Measurements from ENCODE around the gene HOXC11.

HOXC11 gene

DNA sequence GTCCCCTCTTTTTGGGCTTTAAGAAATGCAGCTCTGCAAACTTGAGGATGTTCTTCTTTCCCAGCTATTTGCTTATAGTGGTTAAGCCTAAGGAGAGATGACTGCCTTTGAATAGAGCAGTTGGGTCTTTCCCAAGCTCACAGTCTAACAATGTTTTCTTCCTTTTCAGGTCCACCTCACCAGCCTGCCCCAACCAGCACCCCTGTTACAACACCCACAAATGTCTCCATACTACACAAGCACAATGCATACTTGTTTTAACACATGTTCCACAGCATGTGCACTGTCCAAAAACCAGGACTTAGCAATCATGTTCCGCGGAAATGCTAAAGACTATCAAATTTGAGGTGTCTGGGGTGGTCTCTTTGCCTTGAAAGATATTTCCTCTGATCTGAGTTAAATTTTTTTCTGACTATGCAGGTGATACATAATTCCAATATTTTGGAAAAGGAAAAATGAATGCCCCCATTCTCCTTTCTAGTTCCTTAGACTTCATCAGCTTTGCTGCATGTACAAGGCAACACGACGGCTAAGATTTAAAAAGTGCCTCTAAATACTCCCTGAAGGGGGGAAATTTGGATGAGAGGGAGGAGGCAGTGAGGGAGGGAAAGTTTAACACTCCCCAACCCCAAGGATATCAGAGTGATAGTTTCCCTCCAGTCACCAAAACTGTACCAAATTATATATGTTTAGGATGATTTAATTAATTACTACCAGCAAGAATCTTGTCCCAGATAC is 40.9 kb upstream of the HOXC11 start:
- no peak overlapping the region for H3K4me3 ChIP-seq (ENCODE audit: low read depth, low read length)
- TF ChIP-seq, protein P1, sequence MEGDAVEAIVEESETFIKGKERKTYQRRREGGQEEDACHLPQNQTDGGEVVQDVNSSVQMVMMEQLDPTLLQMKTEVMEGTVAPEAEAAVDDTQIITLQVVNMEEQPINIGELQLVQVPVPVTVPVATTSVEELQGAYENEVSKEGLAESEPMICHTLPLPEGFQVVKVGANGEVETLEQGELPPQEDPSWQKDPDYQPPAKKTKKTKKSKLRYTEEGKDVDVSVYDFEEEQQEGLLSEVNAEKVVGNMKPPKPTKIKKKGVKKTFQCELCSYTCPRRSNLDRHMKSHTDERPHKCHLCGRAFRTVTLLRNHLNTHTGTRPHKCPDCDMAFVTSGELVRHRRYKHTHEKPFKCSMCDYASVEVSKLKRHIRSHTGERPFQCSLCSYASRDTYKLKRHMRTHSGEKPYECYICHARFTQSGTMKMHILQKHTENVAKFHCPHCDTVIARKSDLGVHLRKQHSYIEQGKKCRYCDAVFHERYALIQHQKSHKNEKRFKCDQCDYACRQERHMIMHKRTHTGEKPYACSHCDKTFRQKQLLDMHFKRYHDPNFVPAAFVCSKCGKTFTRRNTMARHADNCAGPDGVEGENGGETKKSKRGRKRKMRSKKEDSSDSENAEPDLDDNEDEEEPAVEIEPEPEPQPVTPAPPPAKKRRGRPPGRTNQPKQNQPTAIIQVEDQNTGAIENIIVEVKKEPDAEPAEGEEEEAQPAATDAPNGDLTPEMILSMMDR (IDR thresholded peaks at IDR 0.05; ENCODE audit: low read depth, low read length): no peak

DNA sequence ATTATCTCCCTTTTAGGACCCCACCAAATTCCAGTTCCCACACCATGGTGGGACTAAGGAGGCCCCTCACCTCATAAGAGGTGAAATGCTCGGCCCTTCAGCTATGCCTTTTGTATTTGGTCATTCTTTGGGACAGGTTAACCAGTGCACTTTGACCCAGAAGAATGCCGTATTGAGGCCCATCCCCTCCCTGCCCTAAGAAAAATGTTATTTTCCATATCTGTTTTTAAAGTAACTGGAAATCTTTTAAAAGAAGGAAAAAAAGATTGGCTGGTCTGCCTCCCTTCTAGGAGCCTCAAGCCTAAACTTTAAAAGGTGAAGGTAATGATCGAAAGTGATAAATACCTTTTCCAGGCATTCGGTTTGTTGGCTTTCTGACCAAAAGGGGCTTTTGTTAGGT is 40.0 kb upstream of the HOXC11 start:
- no peak overlapping the region for H3K4me3 ChIP-seq (ENCODE audit: low read depth, low read length)
- TF ChIP-seq, protein P1 (IDR thresholded peaks at IDR 0.05; ENCODE audit: low read depth, low read length): no peak

DNA sequence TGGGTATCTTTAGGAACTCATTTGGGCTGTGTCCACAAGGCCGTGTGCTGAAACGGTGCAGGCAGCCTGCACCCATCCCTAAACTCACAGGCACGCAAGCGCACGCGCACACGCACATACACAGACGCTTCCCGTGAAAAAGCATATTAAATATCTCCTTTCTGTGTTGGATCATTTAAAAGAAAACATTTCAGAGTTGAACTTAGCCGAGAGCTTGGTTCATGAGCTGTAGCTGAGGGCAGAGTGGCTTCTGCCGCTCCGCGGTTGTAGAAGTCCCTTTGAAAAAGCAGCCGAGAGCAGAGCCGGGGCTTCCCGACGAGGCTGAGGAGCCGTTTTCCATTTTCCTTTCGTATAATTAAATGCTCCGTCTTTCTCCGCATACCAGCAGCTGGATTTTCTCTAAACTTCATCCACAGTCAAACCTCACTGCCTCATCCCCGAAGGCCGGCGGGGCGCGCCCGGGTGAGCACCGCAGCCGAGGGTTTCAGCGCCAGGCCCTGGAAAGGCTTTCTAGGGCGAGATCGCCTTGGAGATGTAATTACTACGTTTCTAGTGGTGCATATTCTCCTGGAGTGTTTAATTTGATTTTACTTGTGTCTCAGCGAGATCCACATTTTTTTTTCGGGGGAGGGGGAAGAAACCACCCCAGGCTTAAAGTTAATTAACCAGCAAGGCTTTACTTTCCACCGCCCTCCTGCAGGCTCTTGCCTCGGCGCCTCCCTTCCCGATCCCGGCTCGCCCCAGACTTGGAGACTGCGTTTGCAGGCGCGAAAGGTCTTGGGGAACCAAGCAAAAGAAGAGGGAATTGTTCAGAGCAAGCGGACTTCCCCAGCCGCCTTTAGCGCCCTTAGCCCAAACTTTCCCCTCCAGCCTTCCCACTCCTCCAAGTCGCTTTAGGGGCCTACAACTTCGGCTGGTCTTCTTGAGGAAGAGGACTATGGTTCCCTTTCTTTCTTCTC is 37.3 kb upstream of the HOXC11 start:
- H3K4me3 ChIP-seq (ENCODE audit: low read depth, low read length): no peak overlapping the region
- TF ChIP-seq, protein P1 (IDR thresholded peaks at IDR 0.05; ENCODE audit: low read depth, low read length): no peak

DNA sequence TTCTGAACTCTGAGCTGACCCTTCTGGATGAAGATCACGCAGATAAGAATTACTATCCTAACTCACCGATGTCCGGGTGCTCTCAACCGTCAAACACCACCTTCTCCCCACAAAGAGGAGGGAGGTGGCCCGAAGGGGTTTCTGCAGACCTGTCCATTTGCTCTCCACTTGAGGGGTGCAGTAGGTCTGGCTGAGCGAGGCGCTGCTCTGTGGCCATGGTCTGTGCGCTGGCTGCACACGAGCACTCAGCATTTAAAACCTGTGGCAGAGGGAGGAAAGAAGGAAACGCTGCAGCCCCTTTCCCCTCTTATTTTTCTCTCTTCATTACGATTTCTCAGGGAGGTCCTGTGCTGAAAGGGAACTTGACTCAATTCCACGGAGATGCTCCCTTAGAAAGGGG is 35.8 kb upstream of the HOXC11 start:
- TF ChIP-seq, protein P1 (IDR thresholded peaks at IDR 0.05; ENCODE audit: low read depth, low read length): no peak

DNA sequence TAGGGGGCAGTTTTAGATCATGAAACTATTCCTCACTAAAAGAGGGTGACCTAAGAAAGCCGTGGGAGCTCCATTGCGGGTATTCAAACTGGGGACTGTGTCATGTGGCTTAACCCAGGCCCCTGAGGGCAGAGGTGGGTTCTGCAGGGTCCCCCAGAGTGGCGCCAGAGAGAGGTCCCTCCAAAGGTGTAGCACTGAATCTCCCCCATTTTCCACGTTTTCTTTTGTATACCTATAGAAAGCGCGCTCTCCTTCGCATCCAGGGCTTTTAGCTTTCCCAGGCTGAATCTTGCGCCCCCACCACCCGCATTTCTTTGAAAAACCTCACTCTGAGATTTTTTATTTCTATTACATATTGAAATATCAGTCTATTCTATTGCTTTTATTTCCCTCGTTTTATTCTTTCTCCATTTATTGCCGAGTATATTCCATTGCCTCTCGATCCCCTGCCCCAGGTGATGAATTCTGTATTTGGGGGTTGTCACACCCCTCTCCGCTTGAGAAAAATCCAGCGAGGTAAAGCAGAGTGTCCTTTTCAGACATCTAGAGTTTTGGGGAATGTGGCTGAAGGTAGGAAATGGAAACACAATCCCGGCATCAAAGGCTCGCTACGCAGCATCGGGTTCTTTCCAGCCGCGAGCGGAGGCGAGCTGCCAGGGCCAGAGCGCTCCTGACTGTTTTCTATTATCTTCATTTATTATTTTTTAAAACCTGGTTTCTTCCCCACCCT is 35.2 kb upstream of the HOXC11 start:
- TF ChIP-seq, protein P1 (IDR thresholded peaks at IDR 0.05; ENCODE audit: low read depth, low read length): no peak
- no peak overlapping the region for H3K4me3 ChIP-seq (ENCODE audit: low read depth, low read length)

More for the DNA sequence above, 35.8 kb upstream of the HOXC11 start:
- H3K4me3 ChIP-seq (ENCODE audit: low read depth, low read length): no peak overlapping the region

DNA sequence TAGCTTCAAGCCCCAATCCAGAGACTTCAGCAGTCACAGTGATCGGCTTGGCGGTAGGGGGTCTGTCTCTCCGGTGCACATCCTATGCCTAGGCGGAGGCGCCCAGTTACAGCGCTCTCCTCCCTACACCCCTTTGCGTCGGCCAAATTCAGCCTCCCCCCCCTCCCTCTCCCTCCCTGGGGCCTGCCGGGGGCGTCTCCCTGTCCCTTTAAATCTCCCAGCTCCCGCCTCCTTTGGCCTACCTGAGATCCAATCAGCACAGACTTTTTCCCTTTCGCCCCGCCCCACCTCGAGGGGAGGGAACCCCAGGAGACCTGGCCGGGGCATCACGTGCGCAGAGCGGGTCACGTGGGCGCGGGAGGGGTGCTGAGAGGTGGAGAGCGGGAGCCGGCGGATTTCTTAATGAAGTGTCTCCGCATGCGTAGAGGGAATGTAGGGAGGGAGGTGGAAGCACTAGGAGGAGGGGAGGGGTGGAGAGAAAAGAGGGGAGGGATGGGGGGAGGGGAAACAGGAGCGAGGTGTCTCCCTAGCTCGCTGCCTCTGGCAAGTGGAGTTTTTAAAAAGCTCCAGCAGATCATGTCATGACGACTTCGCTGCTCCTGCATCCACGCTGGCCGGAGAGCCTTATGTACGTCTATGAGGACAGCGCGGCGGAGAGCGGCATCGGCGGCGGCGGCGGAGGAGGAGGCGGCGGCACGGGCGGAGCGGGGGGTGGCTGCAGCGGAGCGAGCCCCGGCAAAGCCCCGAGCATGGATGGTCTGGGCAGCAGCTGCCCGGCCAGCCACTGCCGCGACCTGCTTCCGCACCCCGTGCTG is 34.4 kb upstream of the HOXC11 start, which contains the start of gene HOXC13:
Gene HOXC13 (plus strand): TSS at position 506 of the 815 bp plus-strand sequence. CDS start 76 bp downstream, at position 582.
- TF ChIP-seq, protein P1 (IDR thresholded peaks at IDR 0.05; ENCODE audit: low read depth, low read length): no peak
- no peak within 1 kb of the TSS for H3K4me3 ChIP-seq (ENCODE audit: low read depth, low read length)

All from WI38 (cell line).